Measurements from ENCODE around the gene KRT6A.

DNA sequence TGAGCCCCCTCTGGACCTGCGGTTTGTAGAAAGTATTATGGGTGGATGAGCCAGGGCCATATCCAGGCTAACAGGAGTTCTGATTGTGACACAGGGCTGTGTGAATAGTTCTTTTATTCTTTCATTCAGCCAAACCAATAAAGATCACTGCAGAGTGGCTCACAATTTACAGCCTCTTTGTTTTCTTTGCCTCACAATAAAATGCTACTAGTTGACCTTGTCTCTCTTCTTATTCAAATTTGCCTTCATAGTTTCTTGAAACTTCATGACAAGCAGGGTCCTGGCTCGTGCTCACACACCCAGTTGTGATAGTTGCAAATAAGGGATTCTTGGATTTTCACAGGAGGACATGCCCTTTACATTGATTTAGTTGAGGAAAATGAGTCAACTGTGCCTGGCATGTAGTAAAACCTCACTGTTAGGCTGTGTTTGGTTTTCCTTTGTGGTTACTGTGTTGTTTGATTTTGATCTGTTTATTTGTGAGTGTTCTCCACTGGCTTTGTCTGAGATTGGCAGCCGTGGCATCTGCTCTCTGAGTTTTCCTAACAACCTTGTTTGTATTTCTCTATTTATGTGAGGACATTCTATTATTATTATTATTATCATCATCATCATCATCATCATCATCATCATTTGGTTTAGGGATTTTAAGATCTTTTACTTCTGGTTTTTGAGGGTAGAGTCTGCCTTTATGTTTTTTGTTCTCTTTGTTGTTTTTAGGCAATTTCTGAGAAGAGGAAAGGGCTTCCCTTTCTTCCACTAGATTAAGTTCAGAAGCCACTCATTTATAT lies 38.5 kb downstream of the KRT6A start:
- TF ChIP-seq, protein P1, sequence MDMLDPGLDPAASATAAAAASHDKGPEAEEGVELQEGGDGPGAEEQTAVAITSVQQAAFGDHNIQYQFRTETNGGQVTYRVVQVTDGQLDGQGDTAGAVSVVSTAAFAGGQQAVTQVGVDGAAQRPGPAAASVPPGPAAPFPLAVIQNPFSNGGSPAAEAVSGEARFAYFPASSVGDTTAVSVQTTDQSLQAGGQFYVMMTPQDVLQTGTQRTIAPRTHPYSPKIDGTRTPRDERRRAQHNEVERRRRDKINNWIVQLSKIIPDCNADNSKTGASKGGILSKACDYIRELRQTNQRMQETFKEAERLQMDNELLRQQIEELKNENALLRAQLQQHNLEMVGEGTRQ (IDR thresholded peaks at IDR 0.05), result no peak
- TF ChIP-seq MAZ (IDR thresholded peaks at IDR 0.05; ENCODE audit: borderline replicate concordance, low read depth, low read length) (no peak), MYC (IDR thresholded peaks at IDR 0.05; ENCODE audit: borderline replicate concordance, low read length) (no peak)
- TF ChIP-seq, protein P2, sequence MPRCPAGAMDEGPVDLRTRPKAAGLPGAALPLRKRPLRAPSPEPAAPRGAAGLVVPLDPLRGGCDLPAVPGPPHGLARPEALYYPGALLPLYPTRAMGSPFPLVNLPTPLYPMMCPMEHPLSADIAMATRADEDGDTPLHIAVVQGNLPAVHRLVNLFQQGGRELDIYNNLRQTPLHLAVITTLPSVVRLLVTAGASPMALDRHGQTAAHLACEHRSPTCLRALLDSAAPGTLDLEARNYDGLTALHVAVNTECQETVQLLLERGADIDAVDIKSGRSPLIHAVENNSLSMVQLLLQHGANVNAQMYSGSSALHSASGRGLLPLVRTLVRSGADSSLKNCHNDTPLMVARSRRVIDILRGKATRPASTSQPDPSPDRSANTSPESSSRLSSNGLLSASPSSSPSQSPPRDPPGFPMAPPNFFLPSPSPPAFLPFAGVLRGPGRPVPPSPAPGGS (IDR thresholded peaks at IDR 0.05), result no peak
- TF ChIP-seq, protein P3, sequence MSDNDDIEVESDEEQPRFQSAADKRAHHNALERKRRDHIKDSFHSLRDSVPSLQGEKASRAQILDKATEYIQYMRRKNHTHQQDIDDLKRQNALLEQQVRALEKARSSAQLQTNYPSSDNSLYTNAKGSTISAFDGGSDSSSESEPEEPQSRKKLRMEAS (IDR thresholded peaks at IDR 0.05), result no peak
- TF ChIP-seq, protein P4, sequence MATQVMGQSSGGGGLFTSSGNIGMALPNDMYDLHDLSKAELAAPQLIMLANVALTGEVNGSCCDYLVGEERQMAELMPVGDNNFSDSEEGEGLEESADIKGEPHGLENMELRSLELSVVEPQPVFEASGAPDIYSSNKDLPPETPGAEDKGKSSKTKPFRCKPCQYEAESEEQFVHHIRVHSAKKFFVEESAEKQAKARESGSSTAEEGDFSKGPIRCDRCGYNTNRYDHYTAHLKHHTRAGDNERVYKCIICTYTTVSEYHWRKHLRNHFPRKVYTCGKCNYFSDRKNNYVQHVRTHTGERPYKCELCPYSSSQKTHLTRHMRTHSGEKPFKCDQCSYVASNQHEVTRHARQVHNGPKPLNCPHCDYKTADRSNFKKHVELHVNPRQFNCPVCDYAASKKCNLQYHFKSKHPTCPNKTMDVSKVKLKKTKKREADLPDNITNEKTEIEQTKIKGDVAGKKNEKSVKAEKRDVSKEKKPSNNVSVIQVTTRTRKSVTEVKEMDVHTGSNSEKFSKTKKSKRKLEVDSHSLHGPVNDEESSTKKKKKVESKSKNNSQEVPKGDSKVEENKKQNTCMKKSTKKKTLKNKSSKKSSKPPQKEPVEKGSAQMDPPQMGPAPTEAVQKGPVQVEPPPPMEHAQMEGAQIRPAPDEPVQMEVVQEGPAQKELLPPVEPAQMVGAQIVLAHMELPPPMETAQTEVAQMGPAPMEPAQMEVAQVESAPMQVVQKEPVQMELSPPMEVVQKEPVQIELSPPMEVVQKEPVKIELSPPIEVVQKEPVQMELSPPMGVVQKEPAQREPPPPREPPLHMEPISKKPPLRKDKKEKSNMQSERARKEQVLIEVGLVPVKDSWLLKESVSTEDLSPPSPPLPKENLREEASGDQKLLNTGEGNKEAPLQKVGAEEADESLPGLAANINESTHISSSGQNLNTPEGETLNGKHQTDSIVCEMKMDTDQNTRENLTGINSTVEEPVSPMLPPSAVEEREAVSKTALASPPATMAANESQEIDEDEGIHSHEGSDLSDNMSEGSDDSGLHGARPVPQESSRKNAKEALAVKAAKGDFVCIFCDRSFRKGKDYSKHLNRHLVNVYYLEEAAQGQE (IDR thresholded peaks at IDR 0.05), result no peak
